GM19395 (cell line): ENCODE measurements around the gene BCR.

Source experiments
- ATAC-seq: cut with Tn5 transposase; IDR thresholded peaks from one replicate; pipeline ENCODE4 v1.9.1; 2021; ENCODE audit warnings: mild to moderate bottlenecking, moderate library complexity; ENCODE audit not compliant: unreplicated experiment

BCR gene

DNA sequence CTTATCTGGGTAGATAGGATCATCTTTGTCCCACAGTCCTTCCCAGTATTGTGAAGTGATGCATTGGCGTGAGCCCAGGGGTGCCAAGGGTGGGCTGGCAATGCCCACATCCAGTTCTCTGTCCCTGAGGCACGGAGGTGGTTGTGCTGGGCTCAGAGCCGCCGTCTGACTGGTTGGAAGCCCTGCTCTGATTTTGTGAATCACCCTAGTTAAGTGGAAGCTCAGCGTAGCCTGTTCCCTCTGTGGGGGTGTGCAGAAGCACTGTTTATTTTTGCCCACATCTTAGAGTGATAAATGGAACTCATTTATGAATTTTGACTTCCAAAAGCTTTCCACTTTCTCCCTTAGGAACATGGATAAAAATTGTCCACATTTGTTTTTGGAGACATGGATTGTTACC is 13.6 kb downstream of the BCR start:
- ATAC-seq, result no peak

DNA sequence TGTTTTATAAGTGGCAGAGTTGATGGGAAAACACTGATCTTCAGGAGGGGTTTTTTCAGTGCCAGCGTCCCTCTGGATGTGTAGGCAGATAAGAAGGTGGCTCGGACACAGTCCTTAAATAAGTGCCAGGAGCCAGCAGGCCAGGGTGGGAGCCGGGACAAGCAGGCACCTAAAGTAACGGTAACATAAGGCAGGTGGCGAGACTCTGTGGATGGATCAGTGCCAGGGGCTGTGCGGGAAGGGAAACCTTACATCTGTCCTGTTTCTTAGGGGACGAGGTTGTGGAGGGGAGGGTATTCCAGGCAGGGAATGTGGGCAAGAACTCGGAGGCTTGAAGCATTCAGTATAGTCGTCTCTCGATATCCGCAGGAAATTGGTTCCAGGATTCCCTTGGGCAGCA is 15.9 kb downstream of the BCR start:
- no peak for ATAC-seq

DNA sequence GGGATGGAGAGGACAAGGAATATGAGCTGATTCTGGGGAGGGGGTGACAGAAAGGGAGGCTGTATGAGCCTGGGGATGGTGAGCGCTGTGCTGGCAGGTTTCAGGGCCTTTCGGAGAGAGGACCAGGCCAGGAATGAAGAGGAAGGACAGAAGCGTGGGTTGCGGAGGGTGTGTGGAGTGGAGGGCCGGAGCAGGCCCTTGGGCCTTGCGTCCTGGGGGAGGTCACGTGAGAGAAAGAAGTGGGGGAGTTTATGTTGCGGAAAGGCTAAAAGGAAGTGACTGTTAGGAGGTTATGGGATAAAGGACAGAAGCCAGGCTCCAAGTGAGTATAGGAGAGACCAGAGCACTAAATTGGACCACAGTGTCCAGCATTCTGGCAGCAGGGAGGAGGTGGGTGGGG is 17.5 kb downstream of the BCR start:
- ATAC-seq, result no peak

DNA sequence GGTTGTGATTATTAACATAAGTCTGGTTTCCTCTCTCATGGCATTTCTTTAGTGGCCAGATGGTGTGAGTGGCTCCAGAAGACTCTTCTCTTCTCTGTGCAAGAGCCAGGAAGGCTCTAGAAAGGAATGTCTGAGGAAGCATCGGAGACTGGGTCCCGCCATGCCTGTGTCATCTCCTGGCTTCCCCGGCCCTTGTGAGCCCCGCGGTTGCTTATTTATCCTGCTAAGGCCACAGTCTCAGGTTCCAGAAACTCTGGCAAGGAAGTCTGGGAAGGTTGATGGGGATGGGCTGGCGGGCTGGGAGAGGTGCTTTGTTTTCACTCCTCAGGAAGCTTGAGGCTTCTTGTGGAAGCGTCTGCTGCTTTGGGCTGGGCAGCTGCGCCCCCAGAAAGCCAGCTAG is 18.9 kb downstream of the BCR start:
- ATAC-seq, result no peak

DNA sequence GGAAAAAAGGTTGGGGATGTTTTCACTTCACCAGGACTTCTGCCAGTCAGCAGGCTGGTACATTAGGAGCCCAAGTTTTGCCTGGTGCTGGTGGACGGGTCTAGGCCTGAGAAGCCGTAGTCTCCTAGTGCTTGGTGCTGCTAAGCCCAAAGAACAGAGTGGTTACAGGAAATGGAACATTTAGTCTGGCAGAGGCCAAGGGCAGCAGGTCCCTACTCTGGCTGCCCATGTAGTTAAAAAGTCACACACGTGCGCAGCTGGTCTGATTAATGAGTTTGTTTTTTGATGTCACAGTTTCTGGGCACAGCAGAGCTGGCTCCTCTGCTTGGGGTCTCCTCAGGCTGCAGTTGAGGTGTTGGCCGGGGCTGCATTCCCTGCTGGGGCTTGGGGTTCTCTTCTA is 20.6 kb downstream of the BCR start:
- ATAC-seq, result no peak

DNA sequence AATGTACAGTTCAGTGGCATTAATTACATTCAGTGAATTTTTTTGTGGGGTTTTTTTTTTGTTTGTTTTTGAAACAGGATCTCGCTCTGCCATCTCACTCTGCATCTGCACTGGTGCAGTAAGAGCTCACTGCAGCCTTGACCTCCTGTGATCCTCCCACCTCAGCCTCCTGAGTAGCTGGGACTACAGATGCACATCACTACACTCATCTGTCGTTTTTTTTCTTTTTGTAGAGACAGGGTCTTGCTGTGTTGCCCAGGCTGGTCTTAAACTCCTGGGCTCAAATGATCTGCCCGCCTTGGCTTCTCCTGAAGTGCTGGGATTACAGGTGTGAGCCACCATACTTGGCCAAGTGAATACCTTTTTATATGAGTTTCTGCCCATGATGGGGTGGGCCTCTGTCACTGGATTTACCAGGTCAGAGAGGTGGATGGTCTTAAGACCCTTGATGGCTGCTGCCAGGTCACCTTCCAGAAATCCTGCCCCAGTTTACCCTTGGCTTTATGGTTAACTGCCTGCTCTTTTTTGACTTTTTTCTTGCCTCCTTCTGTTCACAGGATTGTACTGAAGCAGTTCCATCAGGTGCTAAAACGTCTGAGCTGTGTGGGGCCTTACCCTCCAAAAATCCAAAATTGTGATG is 22.6 kb downstream of the BCR start:
- no peak for ATAC-seq

DNA sequence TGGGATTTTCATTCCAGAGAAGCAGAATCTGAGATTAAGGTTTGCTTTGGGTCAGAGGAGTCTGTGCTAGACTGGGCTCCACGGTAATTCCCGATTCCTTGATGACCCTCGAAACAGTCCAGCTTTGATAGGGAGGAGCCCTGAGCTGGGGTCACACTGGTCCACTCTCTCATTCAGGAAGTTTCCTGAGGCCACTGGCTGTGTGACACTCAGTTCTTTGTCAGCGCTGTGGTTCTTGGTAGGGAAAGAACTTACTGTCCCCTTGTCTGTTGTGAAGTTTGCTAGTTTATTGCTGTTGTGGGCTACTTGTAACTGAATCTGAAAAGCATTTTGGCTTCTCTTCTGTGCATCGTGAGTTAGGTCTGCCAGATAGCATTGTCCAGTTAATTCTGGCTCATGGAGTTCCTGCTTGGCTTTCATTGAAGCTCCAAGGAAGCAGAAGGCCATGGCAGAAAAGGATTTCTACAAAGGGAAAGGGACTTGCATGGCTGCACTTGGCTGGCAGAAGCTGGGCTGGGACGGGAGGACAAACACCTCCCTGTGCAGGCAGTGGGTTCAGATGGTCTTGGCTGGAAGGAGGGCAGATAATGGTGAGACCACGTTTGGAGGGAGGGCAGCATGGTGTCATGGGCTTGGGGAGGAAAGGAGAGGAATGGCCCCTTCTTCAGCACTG is 23.3 kb downstream of the BCR start:
- ATAC-seq, result no peak

DNA sequence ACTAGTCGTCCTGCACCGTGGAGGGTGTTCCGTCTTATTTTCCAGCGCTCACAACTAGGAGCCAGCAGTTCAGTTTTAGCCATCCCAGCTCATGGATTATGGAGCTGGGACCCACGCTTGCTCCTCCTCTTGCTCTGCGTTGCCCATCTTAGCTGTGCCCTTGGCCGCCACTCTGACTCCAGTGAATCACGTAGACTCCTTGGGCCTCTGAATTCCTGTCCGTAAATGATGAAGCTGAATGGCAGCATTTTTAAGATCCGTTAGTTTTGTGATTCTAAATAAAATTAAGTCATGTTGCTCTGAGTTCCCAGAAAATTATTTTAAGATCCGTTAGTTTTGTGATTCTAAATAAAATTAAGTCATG is 23.8 kb downstream of the BCR start:
- ATAC-seq, result no peak

DNA sequence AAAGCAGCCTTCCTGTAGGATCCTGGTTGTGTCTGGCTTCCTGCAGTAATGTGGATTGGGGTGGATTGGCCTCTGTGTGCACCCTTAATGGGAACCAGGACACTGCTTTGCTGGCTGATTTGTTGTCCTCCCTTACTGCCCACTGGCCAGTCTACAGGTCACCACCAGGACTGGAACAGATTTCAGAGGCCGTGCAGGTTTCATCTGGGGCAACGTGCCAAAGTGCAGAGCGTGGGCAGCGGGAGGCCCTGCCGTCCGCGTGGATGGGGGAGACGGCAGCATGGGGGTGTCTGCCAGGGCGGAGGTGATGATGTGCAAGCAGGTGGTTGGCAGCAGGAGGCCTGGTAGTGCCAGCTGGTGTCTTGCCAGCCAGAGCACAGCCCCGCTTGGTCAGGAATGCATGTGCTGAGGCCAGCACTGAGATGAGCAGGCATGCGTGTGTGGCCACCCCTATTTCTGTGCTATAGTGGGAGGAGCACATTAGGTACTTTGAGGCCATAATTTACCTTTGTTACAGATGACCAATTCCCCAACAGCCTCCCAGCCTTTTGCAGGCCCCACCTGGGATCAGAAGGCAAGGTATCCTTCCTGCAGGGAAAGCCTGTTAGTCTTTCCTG is 24.3 kb downstream of the BCR start:
- no peak for ATAC-seq

DNA sequence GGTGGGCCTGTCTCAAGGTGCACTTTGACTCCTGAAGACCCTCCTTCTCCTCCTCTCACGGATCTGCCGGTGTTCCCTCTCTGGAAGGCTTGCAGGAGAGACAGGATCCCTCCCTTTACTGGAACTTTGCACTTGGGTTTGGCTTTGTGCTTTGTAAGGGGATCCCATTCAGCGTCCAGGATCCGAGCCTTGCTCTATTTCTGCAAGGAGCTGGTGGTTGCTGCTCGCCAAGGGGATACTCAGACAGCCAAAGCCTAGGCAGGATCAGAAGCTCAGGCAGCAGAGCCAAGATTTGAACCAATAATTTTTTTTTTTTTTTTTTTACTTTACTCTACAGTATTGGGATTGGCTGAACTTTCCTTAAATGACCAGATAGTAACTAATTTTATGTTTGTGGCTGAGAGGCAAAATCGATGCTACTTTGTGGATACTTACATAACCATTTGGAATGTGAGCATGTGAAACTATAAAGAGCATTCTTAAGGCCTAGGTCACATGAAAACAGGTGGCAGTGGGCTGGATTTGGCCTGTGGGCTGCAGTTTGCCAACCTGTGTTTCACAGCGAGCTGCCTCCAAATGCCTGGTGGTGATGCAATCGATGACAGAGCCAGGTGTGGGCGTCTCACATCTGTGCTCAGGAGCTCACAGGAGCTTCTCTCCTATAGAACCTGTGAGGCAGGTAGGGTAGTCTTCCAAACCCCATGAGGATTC is 25.2 kb downstream of the BCR start:
- ATAC-seq, result no peak

DNA sequence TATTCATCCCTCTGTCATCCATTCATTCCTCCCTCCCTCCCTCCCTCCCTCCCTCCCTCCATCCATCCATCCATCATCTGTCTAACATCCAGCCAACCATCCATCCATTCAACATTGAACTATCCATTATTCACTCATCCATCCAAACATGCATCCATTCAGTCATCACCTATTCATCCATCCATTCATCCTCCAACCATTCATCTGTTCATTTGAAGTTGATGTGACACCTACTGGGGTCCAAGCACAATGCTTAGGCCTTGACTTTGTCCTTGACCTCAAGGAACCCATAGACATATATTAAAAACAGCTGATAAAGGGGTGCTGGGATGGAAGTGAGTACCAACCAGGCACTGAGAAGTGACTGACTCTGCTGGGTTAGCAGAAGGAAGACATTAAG is 26.6 kb downstream of the BCR start:
- ATAC-seq, result no peak

DNA sequence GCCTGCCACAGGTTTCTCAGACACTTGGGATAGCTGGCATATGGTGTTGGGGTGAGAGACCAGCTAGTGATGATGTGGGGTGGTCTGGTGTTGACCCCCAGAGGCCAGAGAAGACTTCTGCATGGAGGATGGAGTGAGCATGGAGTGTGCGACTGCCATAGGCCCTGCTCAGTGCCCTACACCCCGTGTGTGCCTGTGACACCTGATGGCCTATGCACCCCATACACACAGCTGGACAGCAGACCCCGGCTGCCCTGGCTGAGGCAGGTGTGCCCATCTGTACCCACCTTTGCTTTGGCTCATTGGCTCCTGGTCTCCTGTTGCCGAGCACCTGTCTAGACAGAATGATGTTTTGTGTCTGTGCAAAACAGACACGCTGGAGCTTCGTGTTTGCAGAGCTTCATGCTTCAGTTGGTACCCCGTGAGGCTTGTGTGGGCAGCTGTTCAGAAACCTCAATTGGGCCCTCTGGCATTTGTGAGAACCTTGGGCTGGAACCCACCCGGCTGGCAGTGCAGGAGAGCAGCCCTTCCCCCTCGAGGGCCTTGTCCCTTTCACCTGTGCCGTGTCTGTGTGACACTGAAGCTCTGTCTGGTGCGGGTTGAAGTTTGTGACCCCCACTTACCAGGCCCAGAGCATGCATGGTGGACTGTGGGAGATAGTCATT is 27.6 kb downstream of the BCR start:
- no peak for ATAC-seq

DNA sequence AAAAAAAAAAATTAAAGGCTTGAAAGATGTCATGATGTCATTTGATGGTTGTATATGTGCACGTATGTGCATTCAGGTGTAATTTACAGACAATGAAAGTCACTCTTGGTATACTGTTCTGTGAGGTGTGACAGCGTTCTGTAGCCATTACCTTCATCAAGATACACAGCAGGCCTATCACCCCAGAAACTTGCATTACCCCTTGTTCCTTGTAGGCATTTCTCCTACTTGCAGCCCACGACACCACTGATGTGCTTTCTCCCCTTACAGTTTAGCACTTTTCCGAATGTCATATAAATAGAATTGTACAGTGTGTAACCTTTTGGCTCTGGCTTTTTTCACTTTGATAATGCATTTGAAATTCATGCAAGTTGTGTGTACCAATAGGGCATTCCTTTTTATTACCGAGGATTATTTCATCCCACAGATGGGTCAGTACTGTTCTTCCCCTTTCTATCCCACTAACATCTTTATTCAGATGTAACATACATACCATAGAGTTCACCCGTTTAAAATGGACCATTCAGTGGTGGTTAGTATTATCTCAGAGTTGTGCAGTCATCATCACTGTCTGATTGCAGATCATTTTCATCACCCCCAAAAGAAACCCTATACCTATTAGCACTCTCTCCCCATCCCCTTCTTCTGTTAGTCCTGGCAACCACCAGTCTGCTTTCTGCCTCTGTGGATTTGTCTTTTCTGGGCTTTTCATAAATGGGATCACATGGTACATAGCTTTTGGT is 30.3 kb downstream of the BCR start:
- no peak for ATAC-seq

DNA sequence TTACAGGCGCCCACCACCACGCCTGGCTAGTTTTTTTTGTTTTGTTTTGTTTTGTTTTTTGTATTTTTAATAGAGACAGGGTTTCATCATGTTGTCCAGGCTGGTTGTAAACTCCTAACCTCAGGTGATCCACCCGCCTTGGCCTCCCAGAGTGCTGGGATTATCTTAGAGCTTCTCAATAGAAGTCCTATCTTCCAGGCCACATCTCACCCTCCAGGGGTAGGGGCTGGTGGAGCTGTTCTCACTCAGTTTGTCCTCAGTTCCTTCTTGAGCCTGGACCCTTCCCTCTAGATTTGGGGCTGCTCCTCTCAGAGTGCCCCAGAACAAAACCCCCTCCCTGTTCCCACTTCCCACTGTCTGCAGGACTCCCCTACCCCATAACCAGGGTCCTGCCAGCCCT is 31.3 kb downstream of the BCR start:
- no peak for ATAC-seq

DNA sequence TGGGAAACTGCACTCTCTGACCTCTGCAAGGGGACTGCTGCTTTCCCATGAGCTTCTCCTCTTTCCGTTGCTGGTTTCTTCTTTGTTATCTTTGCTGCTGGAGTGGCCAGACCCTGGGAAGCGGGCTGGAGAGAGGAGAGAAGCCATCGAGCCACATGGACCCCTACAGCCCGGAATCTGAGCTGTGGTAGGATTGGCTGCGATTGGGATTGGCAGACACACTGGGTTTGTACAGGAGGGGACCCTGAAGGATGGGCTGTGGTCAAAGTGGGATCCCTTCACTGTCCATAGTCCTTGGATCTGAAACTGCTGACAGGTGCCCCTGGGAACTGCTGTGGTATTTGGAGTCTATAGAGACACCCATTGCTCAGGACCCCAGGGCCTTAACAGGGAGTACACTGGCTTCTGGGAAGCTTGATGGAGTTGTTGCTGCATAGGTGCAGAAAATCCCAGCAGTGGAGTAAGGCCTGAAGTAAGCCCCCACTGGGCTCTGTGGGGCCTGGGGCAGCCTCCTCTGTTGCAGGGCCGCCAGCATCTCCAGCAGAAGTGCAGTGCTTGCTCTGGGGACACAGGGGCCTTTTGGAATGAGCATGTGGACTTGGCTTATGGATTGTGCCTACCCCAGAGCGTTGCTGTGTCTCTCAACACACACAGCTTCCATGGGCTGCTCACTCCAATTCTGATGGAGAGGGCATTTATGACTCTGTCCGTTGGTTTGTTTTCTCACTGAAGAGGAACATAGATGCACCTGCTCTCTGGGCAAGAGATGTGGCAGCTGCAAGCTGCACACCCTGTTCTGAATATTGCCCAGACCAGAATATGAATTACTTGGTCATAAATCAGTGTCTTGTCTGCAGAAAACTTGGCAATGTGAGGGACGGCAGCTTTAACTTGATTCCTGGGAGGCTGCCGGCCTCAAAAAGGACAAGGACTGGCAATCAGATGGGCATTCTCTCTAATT is 32.0 kb downstream of the BCR start:
- no peak for ATAC-seq

DNA sequence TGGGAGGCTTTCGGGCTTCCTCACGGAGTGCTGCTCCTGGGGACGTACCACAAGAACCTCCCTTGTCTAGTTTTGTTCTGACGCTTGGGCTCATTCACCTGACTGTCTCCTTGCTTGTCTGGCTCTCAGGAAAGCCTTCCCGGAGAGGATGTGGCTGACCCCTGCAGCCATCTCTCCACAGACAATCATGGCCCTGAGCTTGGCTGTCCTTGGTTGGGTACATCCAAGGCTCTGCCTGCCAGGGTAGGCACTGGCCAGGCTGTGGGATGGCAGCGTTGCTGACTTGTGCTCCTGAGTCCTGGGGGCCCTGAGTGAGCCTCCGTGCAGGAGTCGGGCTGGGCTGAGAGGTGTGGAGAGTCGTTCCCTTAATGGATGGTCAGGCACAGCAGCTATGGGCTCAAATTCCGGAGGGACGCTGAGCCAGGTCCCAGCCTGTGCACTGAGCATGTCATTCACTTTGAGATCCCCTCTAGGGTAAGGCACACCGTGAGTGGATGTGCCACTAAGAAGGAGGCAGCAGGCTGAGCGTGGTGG is 32.8 kb downstream of the BCR start:
- no peak for ATAC-seq

DNA sequence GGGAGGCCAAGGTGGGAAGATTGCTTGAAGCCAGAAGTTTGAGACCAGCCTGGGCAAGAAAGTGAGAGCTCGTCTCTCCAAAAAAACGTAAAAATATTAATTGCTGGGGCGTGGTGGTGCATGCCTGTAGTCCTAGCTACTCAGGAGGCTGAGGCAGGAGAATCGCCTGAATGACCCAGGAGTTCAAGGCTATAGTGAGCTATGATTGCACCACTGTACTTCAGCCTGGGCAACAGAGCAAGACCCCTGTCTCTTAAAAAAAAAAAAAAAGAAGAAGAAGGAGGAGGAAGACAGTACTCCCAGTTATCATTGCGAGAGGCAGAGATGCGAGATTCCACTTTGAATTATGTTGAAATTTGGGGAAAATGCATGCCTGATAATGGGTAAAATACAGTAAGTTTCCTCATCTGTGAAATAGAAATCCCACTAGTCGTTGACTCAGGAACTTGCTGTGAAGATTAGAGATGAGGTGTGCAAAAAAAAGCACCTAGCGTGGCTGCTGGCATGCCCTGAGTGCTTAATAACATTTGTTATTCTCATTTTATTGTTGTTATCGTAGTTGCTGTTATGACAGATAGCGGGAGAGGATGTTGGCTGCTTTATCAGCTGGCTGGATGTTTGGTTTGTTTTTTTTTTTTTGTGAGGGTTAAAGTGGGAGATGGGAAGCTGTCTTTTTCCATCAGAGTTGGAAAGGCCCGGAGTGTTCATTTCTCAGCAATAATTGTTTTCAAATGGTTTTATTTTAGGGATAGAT is 33.4 kb downstream of the BCR start:
- ATAC-seq, result no peak

DNA sequence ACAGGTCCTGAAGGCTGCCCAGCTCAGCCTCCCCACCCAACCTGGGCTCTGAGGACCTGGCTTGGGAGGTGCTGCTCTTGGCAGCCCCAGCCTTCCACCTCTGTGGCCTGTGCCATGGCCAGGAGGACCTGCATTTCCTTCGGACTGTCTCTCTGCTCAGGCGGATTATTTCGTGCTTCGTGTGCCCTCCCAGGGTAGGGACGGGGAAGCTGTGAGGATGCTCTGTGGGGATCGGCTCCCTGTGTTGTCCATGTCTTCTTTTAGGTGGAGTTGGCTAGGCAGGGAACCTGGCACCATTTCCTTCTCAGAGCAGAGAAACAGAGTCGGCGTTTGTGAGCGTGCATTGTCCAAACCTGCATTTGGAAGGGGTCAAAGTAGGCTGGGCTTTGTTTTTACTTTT is 34.1 kb downstream of the BCR start:
- no peak for ATAC-seq
